GM12891 (cell line): ENCODE data around the gene SPATA6L.
"Not testable (repeated sequence)": the region's sequence is repeated elsewhere in the genome, so short reads cannot be mapped to it uniquely, and the experiment has no call there.

Experiments used
- DNase-seq: peaks from one replicate; pipeline ENCODE4 v3.0.0; 2011; ENCODE audit warnings: low spot score; ENCODE audit not compliant: insufficient read length
- FAIRE-seq: peaks from 2 replicates; lab custom pipeline; 2011; peaks lifted over from hg19 to GRCh38; lab: Jason Lieb, UNC
- PAX5 ChIP-seq: IDR thresholded peaks from 2 replicates; pipeline ENCODE4 v1.6.1; 2011; ENCODE audit warnings: low read length, moderate library complexity, mild to moderate bottlenecking; ENCODE audit not compliant: insufficient read depth, severe bottlenecking
- POLR2A ChIP-seq: IDR thresholded peaks from 2 replicates; pipeline ENCODE4 v1.6.1; 2011; ENCODE audit warnings: low read depth, low read length, control low read depth
- POLR2AphosphoS5 ChIP-seq: IDR thresholded peaks from 2 replicates; pipeline ENCODE4 v1.6.1; 2011; ENCODE audit warnings: low read depth, low read length, control low read depth
- POU2F2 ChIP-seq: IDR thresholded peaks from 2 replicates; pipeline ENCODE4 v1.6.1; 2011; ENCODE audit warnings: low read depth, mild to moderate bottlenecking, control low read depth, low read length, moderate library complexity
- SPI1 ChIP-seq: IDR thresholded peaks from 2 replicates; pipeline ENCODE4 v1.6.1; 2011; ENCODE audit warnings: low read depth, low read length, control low read depth
- TAF1 ChIP-seq: IDR thresholded peaks from 2 replicates; pipeline ENCODE4 v1.6.1; 2011; ENCODE audit warnings: low read depth, low read length, control low read depth

The SPATA6L gene

GRCh38 chr9:4618700-4619099, 47.6 kb downstream of the SPATA6L start:
- TF ChIP-seq POLR2A = no peak
- TF ChIP-seq POU2F2 = no peak
- TF ChIP-seq POLR2AphosphoS5 = no peak
- no peak for TF ChIP-seq TAF1
- TF ChIP-seq SPI1 = peak; percentile 62
- DNase-seq (no peak), FAIRE-seq (no peak)

DNA sequence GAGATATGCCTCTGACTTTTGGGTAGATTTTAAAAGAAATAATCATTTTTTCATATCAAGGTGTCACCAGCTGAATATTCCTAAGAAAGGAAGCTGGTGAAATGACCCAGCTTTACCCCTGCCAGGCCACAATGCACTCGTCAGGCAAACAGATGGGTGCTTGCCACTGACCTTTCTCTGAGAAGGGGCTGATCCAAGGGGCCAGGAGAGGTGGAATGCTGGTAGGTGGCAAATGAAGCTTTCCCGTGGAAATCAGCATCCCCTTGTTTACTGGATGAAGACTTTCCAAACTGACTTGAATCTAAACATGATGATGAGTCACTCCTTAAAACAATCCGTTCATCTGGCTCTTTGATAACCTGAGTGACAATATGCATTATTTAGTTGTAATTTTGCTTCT, 48.5 kb downstream of the SPATA6L start:
- no peak for FAIRE-seq
- no peak for DNase-seq
- TF ChIP-seq TAF1 (no peak), POLR2A (no peak), POU2F2 (no peak), SPI1 (no peak), PAX5 (no peak), POLR2AphosphoS5 (no peak)

DNA sequence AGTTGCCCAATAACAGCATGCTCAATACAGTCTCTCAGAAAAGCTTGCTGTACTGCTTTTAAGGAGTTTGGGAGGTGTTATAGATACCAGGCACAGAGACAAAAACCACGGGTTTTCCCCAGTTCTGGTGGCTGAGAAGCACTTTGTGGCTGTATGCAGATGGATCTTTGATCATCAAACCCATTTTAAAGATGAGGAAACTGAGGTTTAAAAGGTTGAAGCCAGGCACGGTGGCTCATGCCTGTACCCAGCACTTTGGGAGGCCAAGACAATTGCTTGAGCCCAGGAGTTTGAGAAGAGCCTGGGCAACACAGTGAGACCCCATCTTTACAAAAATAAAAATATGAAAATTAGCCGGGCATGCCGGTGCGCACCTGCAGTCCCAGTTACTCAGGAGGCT, 50.5 kb downstream of the SPATA6L start:
- DNase-seq = no peak
- TF ChIP-seq POLR2A (no peak), SPI1 (no peak), PAX5 (no peak), POU2F2 (no peak), POLR2AphosphoS5 (no peak), TAF1 (no peak)
- no peak for FAIRE-seq

GRCh38 chr9:4615251-4615650, 51.0 kb downstream of the SPATA6L start:
- no peak for FAIRE-seq

GRCh38 chr9:4614627-4615026, 51.7 kb downstream of the SPATA6L start:
- FAIRE-seq (no peak), DNase-seq (no peak)
- TF ChIP-seq SPI1 (no peak), POU2F2 (no peak), PAX5 (no peak), TAF1 (no peak), POLR2A (no peak), POLR2AphosphoS5 (no peak)

More at GRCh38 chr9:4615251-4615650, 51.0 kb downstream of the SPATA6L start:
- DNase-seq = no peak
- no peak for TF ChIP-seq TAF1
- no peak for TF ChIP-seq PAX5
- no peak for TF ChIP-seq POU2F2
- no peak for TF ChIP-seq SPI1
- TF ChIP-seq POLR2A = no peak
- no peak for TF ChIP-seq POLR2AphosphoS5

- not testable (repeated sequence) for FAIRE-seq, DNase-seq
Observed at GRCh38 chr9:4606033-4606432, 60.2 kb downstream of the SPATA6L start.

- FAIRE-seq = peak; percentile 81
- peak; percentile 42 for DNase-seq
- no peak for TF ChIP-seq POLR2A
- no peak for TF ChIP-seq PAX5
- no peak for TF ChIP-seq SPI1
- no peak for TF ChIP-seq POLR2AphosphoS5
- no peak for TF ChIP-seq TAF1
- no peak for TF ChIP-seq POU2F2
Observed at GRCh38 chr9:4604678-4605095, 61.6 kb downstream of the SPATA6L start.

- DNase-seq = no peak
- no peak for FAIRE-seq
- TF ChIP-seq POLR2A = no peak
- no peak for TF ChIP-seq TAF1
- TF ChIP-seq PAX5 = no peak
Observed at GRCh38 chr9:4603830-4604229, 62.5 kb downstream of the SPATA6L start.

GRCh38 chr9:4600368-4600767, 65.9 kb downstream of the SPATA6L start:
- DNase-seq (no peak), FAIRE-seq (peak; percentile 63)
- no peak for TF ChIP-seq POLR2A
- peak; percentile 53; the same call in 1 of the 2 replicates for TF ChIP-seq SPI1

DNA sequence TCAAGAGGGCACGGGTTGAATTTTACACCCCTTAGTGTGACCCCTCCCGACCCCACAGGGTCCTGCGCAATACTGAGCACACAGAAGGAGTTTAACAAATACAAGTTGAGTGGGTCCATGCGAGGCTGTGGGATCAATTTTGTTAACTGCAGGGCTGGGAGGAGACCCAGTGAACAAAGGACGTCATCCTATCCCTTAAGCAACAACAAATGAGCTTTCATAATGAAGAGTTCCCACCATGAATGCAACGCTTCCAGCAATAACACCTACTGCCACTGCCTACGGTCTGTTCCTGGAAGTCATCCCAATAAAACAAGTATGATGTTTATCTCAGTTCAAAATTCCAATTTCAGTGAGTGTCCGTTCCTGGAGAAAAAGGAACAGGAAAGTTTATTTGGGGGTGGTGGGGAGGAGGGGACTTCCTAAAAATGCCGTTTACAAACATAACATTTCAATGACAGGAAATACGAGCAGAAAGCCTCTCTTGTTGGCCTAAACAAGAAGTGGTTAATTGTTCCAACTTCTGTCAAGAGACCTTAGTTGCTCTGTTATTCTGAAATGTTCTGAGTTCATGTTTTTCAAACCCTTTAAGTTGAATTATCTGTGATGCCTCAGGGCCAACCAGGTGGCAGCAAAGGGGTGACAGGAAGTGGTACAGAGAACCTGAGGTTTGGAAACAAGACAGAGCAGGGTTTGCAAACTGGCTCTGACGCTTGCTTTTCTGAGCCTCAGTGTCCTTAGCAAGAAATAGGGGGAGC, 69.9 kb downstream of the SPATA6L start:
- peak; percentile 78 for FAIRE-seq
- no peak for DNase-seq
- TF ChIP-seq SPI1 (0 out of 2 replicates have a peak, but pooled peaks have one; percentile 0), PAX5 (no peak)

DNA sequence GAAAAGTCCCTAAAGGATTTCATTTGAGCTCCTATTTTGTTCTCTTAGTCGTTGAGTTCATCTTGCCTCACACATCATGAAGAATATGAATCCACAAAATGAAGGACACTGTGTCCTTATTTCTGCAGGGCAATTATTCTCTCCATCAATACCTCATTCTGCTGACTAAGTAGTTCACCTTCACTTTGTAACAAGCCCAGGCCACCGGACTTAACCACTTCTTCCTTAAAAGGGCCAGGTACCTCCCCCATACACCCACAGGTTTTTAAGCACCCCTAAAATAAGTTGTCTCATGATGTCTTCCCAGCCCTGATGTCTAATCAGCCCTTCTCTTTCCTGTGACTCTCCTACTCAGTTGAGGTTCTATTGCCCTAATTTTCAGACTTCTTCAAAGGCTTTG, 71.3 kb downstream of the SPATA6L start:
- TF ChIP-seq POLR2A = no peak
- TF ChIP-seq PAX5 = no peak
- no peak for TF ChIP-seq POU2F2
- no peak for TF ChIP-seq POLR2AphosphoS5
- TF ChIP-seq SPI1 = no peak
- TF ChIP-seq TAF1 = no peak
- FAIRE-seq (no peak), DNase-seq (no peak)
